Testis (tissue), 3 donors: ENCODE data around the gene GLG1. TPM values are rescaled to one million over a fixed set of nuclear protein-coding genes. Genes with fewer than 3 reads are reported as not detected.
"Not testable (repeated sequence)": the region's sequence is repeated elsewhere in the genome, so short reads cannot be mapped to it uniquely, and the experiment has no call there.

Source experiments
- DNase-seq: peaks from one replicate; pipeline ENCODE4 v3.0.0-alpha.2; 2019
- H3K27ac ChIP-seq, 2 donors: fragments of 200-600 bp; sonication (generic); one replicate each; pipeline ENCODE4 v1.5.1; 2019
- H3K27me3 ChIP-seq: fragments of 200-600 bp; sonication (generic); one replicate; pipeline ENCODE4 v1.5.1; 2019
- H3K36me3 ChIP-seq: fragments of 200-600 bp; sonication (generic); one replicate; pipeline ENCODE4 v1.5.1; 2017; ENCODE audit warnings: low read depth; ENCODE audit errors: missing control alignments
- H3K4me1 ChIP-seq: fragments of 200-600 bp; sonication (generic); one replicate; pipeline ENCODE4 v1.5.1; 2019
- H3K4me3 ChIP-seq, 2 donors: fragments of 200-600 bp; sonication (generic); one replicate each; pipeline ENCODE4 v1.5.1; 2017 to 2019
- H3K9me3 ChIP-seq: fragments of 200-600 bp; sonication (generic); one replicate; pipeline ENCODE4 v1.5.1; 2017
- CTCF ChIP-seq, 3 experiments: fragments of 450-650 bp in 2 of 3; fragments of 200-600 bp in 1 of 3; sonication (generic) in 1 of 3; IDR thresholded peaks; one replicate each; pipeline ENCODE4 v1.5.1; 2016 to 2019; ENCODE audit warnings: antibody characterized with exemption in 3 of 3, mild to moderate bottlenecking in 2 of 3, moderate library complexity in 1 of 3
- POLR2A ChIP-seq: fragments of 450-650 bp; IDR thresholded peaks from one replicate; pipeline ENCODE4 v1.6.1; 2017; ENCODE audit warnings: antibody characterized with exemption, mild to moderate bottlenecking, moderate library complexity
- WGBS, 2 donors: methylation state at CpG; one replicate each; pipeline ENCODE4 v1.1.5; 2018; 5-methylcytosine and 5-hydroxymethylcytosine counted together
- intact Hi-C: fragments of 100-400 bp; cut with DNase I; formaldehyde crosslinking; loops from one replicate; pipeline ENCODE4 v1.15.1; 2023; ENCODE audit warnings: low total_unique reads
- polyA plus RNA-seq: library from polyadenylated mRNA; stranded (reverse); fragments of 350-450 nt; fragmentation: Illumina TruSeq; extraction: RNeasy Lipid Tissue Mini Kit (QIAGEN cat#74804); gene quantifications from one replicate; pipeline ENCODE4 v1.2.3, GENCODE V29; 2014; ENCODE audit warnings: low read depth, low replicate concordance; ENCODE audit not compliant: insufficient read depth
- total RNA-seq, 2 donors: library from RNA; depleted of rRNA; stranded (reverse); fragments of >200 nt; gene quantifications; one replicate each; pipeline ENCODE4 v1.2.3, GENCODE V29; 2016

Gene GLG1
- total and polyA plus RNA-seq, 3 donors from 2014 or later = 151 to 268 (median 206) TPM

- Histone ChIP-seq H3K27me3 (no peaks in the 10 kb centered on the region), H3K36me3 (no peaks in the 10 kb centered on the region), H3K9me3 (no peaks in the 10 kb centered on the region), H3K4me1 (no peaks in the 10 kb centered on the region), H3K4me3 (no peak overlapping the region), H3K27ac (no peak overlapping the region)
- DNase-seq = no peak
- TF ChIP-seq CTCF (IDR thresholded peaks at IDR 0.05) (no peak), POLR2A (no peak)
- intact Hi-C loops = no loop called here
These were observed 82.0 kb downstream of the GLG1 start for GRCh38 chr16:74524926-74525325.

GRCh38 chr16:74524117-74524516, 82.8 kb downstream of the GLG1 start:
- H3K4me3 ChIP-seq = no peak overlapping the region
- DNase-seq = no peak
- no peaks in the 10 kb centered on the region for H3K36me3 ChIP-seq
- 97 to 98% methylated on average over 5 of the region's 5 CpGs for WGBS, 2 donors
- no peak for TF ChIP-seq POLR2A
- TF ChIP-seq CTCF (IDR thresholded peaks at IDR 0.05) = no peak
- no peak overlapping the region for H3K27ac ChIP-seq
- H3K4me1 ChIP-seq = no peaks in the 10 kb centered on the region
- no peaks in the 10 kb centered on the region for H3K9me3 ChIP-seq
- intact Hi-C loops = no loop called here
- no peaks in the 10 kb centered on the region for H3K27me3 ChIP-seq

GRCh38 chr16:74523706-74524105, 83.2 kb downstream of the GLG1 start:
- DNase-seq, H3K27ac ChIP-seq, H3K4me1 ChIP-seq, intact Hi-C loops, H3K4me3 ChIP-seq, H3K27me3 ChIP-seq, H3K36me3 ChIP-seq, H3K9me3 ChIP-seq: not testable (repeated sequence)
- 97 to 99% methylated on average over 3 of the region's 3 CpGs for WGBS, 2 donors

GRCh38 chr16:74522160-74522559, 84.8 kb downstream of the GLG1 start:
- Histone ChIP-seq H3K27ac (no peak overlapping the region), H3K27me3 (no peaks in the 10 kb centered on the region), H3K4me1 (no peaks in the 10 kb centered on the region), H3K36me3 (no peaks in the 10 kb centered on the region), H3K4me3 (no peak overlapping the region), H3K9me3 (no peaks in the 10 kb centered on the region)
- no peak for DNase-seq
- TF ChIP-seq CTCF (IDR thresholded peaks at IDR 0.05) (no peak), POLR2A (no peak)
- 70 to 82% methylated on average over 6 of the region's 6 CpGs for WGBS, 2 donors
- intact Hi-C loops = no loop called here

- TF ChIP-seq POLR2A (no peak), CTCF (IDR thresholded peaks at IDR 0.05) (no peak)
- no peak overlapping the region for H3K4me3 ChIP-seq
- intact Hi-C loops = no loop called here
- no peak overlapping the region for H3K27ac ChIP-seq
- H3K4me1 ChIP-seq = no peaks in the 10 kb centered on the region
- no peaks in the 10 kb centered on the region for H3K9me3 ChIP-seq
- WGBS, 2 donors = 62 to 64% methylated on average over 4 of the region's 4 CpGs
- no peaks in the 10 kb centered on the region for H3K36me3 ChIP-seq
- no peaks in the 10 kb centered on the region for H3K27me3 ChIP-seq
- DNase-seq = no peak
These were observed 85.2 kb downstream of the GLG1 start for GRCh38 chr16:74521691-74522090.

GRCh38 chr16:74518934-74519333, 88.0 kb downstream of the GLG1 start:
- H3K36me3 ChIP-seq, H3K27me3 ChIP-seq, intact Hi-C loops, DNase-seq, H3K4me1 ChIP-seq, H3K27ac ChIP-seq, H3K4me3 ChIP-seq, H3K9me3 ChIP-seq: not testable (repeated sequence)
- whole genome bisulfite sequencing, 2 donors = 92 to 100% methylated on average over 1 of the region's 1 CpG
